Measurements from ENCODE around the gene SNPH.
"Not testable (repeated sequence)": the region's sequence is repeated elsewhere in the genome, so short reads cannot be mapped to it uniquely, and the experiment has no call there.

SNPH gene

GRCh38 chr20:1341561-1342265 is 75.6 kb downstream of the SNPH start:
- no peak for TF ChIP-seq MYC (IDR thresholded peaks at IDR 0.05; ENCODE audit: low read depth, low read length)
- TF ChIP-seq CTCF (IDR thresholded peaks at IDR 0.05; ENCODE audit: low read depth, low read length), result no peak
- no peak for TF ChIP-seq MAX (IDR thresholded peaks at IDR 0.05; ENCODE audit: low read depth, low read length)
- TF ChIP-seq POLR2A (IDR thresholded peaks at IDR 0.05; ENCODE audit: extremely low read depth, insufficient read length), result no peak
- no peak overlapping the region for H3K4me3 ChIP-seq (ENCODE audit: low read depth, low read length)
- DNase-seq (ENCODE audit: low read depth), result no peak

GRCh38 chr20:1343446-1344124 is 77.5 kb downstream of the SNPH start:
- not testable (repeated sequence) for DNase-seq (ENCODE audit: low read depth); H3K4me3 ChIP-seq (ENCODE audit: low read depth, low read length)

- H3K4me3 ChIP-seq (ENCODE audit: low read depth, low read length), result no peak overlapping the region
- DNase-seq (ENCODE audit: low read depth), result no peak
- TF ChIP-seq MAX (IDR thresholded peaks at IDR 0.05; ENCODE audit: low read depth, low read length), result no peak
- no peak for TF ChIP-seq POLR2A (IDR thresholded peaks at IDR 0.05; ENCODE audit: extremely low read depth, insufficient read length)
- no peak for TF ChIP-seq MYC (IDR thresholded peaks at IDR 0.05; ENCODE audit: low read depth, low read length)
- no peak for TF ChIP-seq CTCF (IDR thresholded peaks at IDR 0.05; ENCODE audit: low read depth, low read length)
Measured at GRCh38 chr20:1345030-1345755, 79.1 kb downstream of the SNPH start.

- no peak overlapping the region for H3K4me3 ChIP-seq (ENCODE audit: low read depth, low read length)
- no peak for DNase-seq (ENCODE audit: low read depth)
- no peak for TF ChIP-seq POLR2A (IDR thresholded peaks at IDR 0.05; ENCODE audit: extremely low read depth, insufficient read length)
- TF ChIP-seq MYC (IDR thresholded peaks at IDR 0.05; ENCODE audit: low read depth, low read length), result no peak
- no peak for TF ChIP-seq CTCF (IDR thresholded peaks at IDR 0.05; ENCODE audit: low read depth, low read length)
- TF ChIP-seq MAX (IDR thresholded peaks at IDR 0.05; ENCODE audit: low read depth, low read length), result no peak
Measured at GRCh38 chr20:1345756-1346093, 79.6 kb downstream of the SNPH start.

GRCh38 chr20:1346315-1346969 is 80.3 kb downstream of the SNPH start:
- DNase-seq (ENCODE audit: low read depth), result no peak
- H3K4me3 ChIP-seq (ENCODE audit: low read depth, low read length), result no peak overlapping the region
- no peak for TF ChIP-seq MAX (IDR thresholded peaks at IDR 0.05; ENCODE audit: low read depth, low read length)
- TF ChIP-seq POLR2A (IDR thresholded peaks at IDR 0.05; ENCODE audit: extremely low read depth, insufficient read length), result no peak
- TF ChIP-seq MYC (IDR thresholded peaks at IDR 0.05; ENCODE audit: low read depth, low read length), result no peak
- no peak for TF ChIP-seq CTCF (IDR thresholded peaks at IDR 0.05; ENCODE audit: low read depth, low read length)

- no peak for TF ChIP-seq MAX (IDR thresholded peaks at IDR 0.05; ENCODE audit: low read depth, low read length)
- no peak for TF ChIP-seq POLR2A (IDR thresholded peaks at IDR 0.05; ENCODE audit: extremely low read depth, insufficient read length)
- no peak for TF ChIP-seq CTCF (IDR thresholded peaks at IDR 0.05; ENCODE audit: low read depth, low read length)
- no peak for TF ChIP-seq MYC (IDR thresholded peaks at IDR 0.05; ENCODE audit: low read depth, low read length)
- no peak overlapping the region for H3K4me3 ChIP-seq (ENCODE audit: low read depth, low read length)
- no peak for DNase-seq (ENCODE audit: low read depth)
Measured at GRCh38 chr20:1353956-1354355, 87.9 kb downstream of the SNPH start.

Data from NB4 (cell line).